ENCODE measurements around the gene ILRUN.
"Not testable (repeated sequence)": the region's sequence is repeated elsewhere in the genome, so short reads cannot be mapped to it uniquely, and the experiment has no call there.

Gene ILRUN

GRCh38 chr6:34663371-34663770 is 33.2 kb downstream of the ILRUN start:
- no peak overlapping the region for H3K4me3 ChIP-seq (ENCODE audit: low read depth, low read length)
- TF ChIP-seq CTCF (IDR thresholded peaks at IDR 0.05; ENCODE audit: borderline replicate concordance, insufficient read depth, low read depth, low read length), result no peak

GRCh38 chr6:34661357-34661756 is 35.2 kb downstream of the ILRUN start:
- TF ChIP-seq CTCF (IDR thresholded peaks at IDR 0.05; ENCODE audit: borderline replicate concordance, insufficient read depth, low read depth, low read length), result no peak
- no peak overlapping the region for H3K4me3 ChIP-seq (ENCODE audit: low read depth, low read length)

GRCh38 chr6:34658605-34659265 is 37.8 kb downstream of the ILRUN start:
- no peak for TF ChIP-seq CTCF (IDR thresholded peaks at IDR 0.05; ENCODE audit: borderline replicate concordance, insufficient read depth, low read depth, low read length)
- H3K4me3 ChIP-seq (ENCODE audit: low read depth, low read length), result no peak overlapping the region

GRCh38 chr6:34657979-34658480 is 38.5 kb downstream of the ILRUN start:
- H3K4me3 ChIP-seq (ENCODE audit: low read depth, low read length), result not testable (repeated sequence)

GRCh38 chr6:34657307-34657978 is 39.1 kb downstream of the ILRUN start:
- no peak overlapping the region for H3K4me3 ChIP-seq (ENCODE audit: low read depth, low read length)
- no peak for TF ChIP-seq CTCF (IDR thresholded peaks at IDR 0.05; ENCODE audit: borderline replicate concordance, insufficient read depth, low read depth, low read length)

GRCh38 chr6:34657037-34657306 is 39.6 kb downstream of the ILRUN start:
- TF ChIP-seq CTCF (IDR thresholded peaks at IDR 0.05; ENCODE audit: borderline replicate concordance, insufficient read depth, low read depth, low read length), result no peak
- no peak overlapping the region for H3K4me3 ChIP-seq (ENCODE audit: low read depth, low read length)

GRCh38 chr6:34656378-34657036 is 40.1 kb downstream of the ILRUN start:
- no peak for TF ChIP-seq CTCF (IDR thresholded peaks at IDR 0.05; ENCODE audit: borderline replicate concordance, insufficient read depth, low read depth, low read length)
- peak overlapping the region; percentile 0 for H3K4me3 ChIP-seq (ENCODE audit: low read depth, low read length)

- H3K4me3 ChIP-seq (ENCODE audit: low read depth, low read length), result peak overlapping the region; percentile 0
These were observed 40.6 kb downstream of the ILRUN start for GRCh38 chr6:34655876-34656377.

All from GM12875 (cell line).